HG03025 (cell line): ENCODE results near the gene POF1B.
A peak's percentile ranks its signal among the peaks of the same experiment; 100 is the strongest.

Experiments used
- ATAC-seq: cut with Tn5 transposase; IDR thresholded peaks from one replicate; pipeline ENCODE4 v1.9.1; 2021; ENCODE audit warnings: mild to moderate bottlenecking, moderate library complexity; ENCODE audit not compliant: unreplicated experiment, low FRiP score

Gene POF1B

GRCh38 chrX:85243761-85244449, 135.6 kb downstream of the POF1B start, which contains the start of the genes SATL1 and ZNF711:
TSS of gene SATL1 (minus strand) at chrX:85243779. CDS start at chrX:85108968, 134,811 bp downstream.
TSS of gene ZNF711 (plus strand) at chrX:85243991. CDS start at chrX:85247573, 3,582 bp downstream.
- peak; percentile 55 for ATAC-seq

- no peak for ATAC-seq
Observed at GRCh38 chrX:85243155-85243554, 136.3 kb downstream of the POF1B start.
